HG02798 (cell line): ENCODE data around the gene CXCL12.

Source experiments
- ATAC-seq: cut with Tn5 transposase; IDR thresholded peaks from one replicate; pipeline ENCODE4 v1.9.1; 2021; ENCODE audit warnings: mild to moderate bottlenecking; ENCODE audit not compliant: unreplicated experiment, poor library complexity

The CXCL12 gene

GRCh38 chr10:44400541-44400940, 15.6 kb upstream of the CXCL12 start:
- no peak for ATAC-seq

GRCh38 chr10:44399659-44400451, 15.0 kb upstream of the CXCL12 start:
- ATAC-seq = no peak

- ATAC-seq = no peak
Observed at GRCh38 chr10:44398747-44399658, 14.1 kb upstream of the CXCL12 start.

GRCh38 chr10:44398271-44398670, 13.4 kb upstream of the CXCL12 start:
- no peak for ATAC-seq

GRCh38 chr10:44397476-44398225, 12.8 kb upstream of the CXCL12 start:
- no peak for ATAC-seq

GRCh38 chr10:44396671-44397191, 11.8 kb upstream of the CXCL12 start:
- ATAC-seq = no peak

- no peak for ATAC-seq
Observed at GRCh38 chr10:44395902-44396670, 11.2 kb upstream of the CXCL12 start.

GRCh38 chr10:44395396-44395795, 10.5 kb upstream of the CXCL12 start:
- ATAC-seq = no peak

GRCh38 chr10:44394696-44395381, 9.9 kb upstream of the CXCL12 start:
- no peak for ATAC-seq

- ATAC-seq = no peak
Observed at GRCh38 chr10:44393834-44394547, 9.1 kb upstream of the CXCL12 start.

GRCh38 chr10:44393051-44393630, 8.2 kb upstream of the CXCL12 start:
- no peak for ATAC-seq

- ATAC-seq = no peak
Observed at GRCh38 chr10:44392420-44392819, 7.5 kb upstream of the CXCL12 start.

- no peak for ATAC-seq
Observed at GRCh38 chr10:44391981-44392380, 7.1 kb upstream of the CXCL12 start.

- no peak for ATAC-seq
Observed at GRCh38 chr10:44390585-44391072, 5.7 kb upstream of the CXCL12 start.

GRCh38 chr10:44389556-44389955, 4.7 kb upstream of the CXCL12 start:
- ATAC-seq = no peak

- ATAC-seq = no peak
Observed at GRCh38 chr10:44389150-44389549, 4.3 kb upstream of the CXCL12 start.

- ATAC-seq = no peak
Observed at GRCh38 chr10:44388641-44389040, 3.7 kb upstream of the CXCL12 start.

GRCh38 chr10:44387853-44388251, 3.0 kb upstream of the CXCL12 start:
- no peak for ATAC-seq
